Endothelial cell of umbilical vein (primary cell): ENCODE measurements around the gene HCN2.

ENCODE experiments used
- CTCF ChIP-seq, 2 donors: IDR thresholded peaks; 1 replicate in 1 of 2; 2 replicates in 1 of 2; pipeline ENCODE4 v1.5.1; 2011; ENCODE audit warnings: low read length in 2 of 2, mild to moderate bottlenecking in 2 of 2, moderate library complexity in 2 of 2, control low read depth in 1 of 2, inconsistent platforms in 1 of 2, low read depth in 1 of 2; ENCODE audit not compliant: insufficient read depth in 1 of 2; ENCODE audit errors: extremely low read depth in 1 of 2
- GATA2 ChIP-seq: IDR thresholded peaks from 2 replicates; pipeline ENCODE4 v1.7.0; 2011; ENCODE audit warnings: low read depth, mild to moderate bottlenecking, moderate library complexity, mixed read lengths, low read length; ENCODE audit not compliant: insufficient read length, insufficient read depth
- MAX ChIP-seq: IDR thresholded peaks from 2 replicates; pipeline ENCODE4 v1.6.1; 2011; ENCODE audit not compliant: insufficient read depth, insufficient read length
- POLR2A ChIP-seq: IDR thresholded peaks from 2 replicates; pipeline ENCODE4 v1.6.1; 2012; ENCODE audit warnings: low read depth, mild to moderate bottlenecking, control low read depth, low read length

- TF ChIP-seq CTCF (IDR thresholded peaks at IDR 0.05; ENCODE audit: extremely low read depth in 1 of 2, insufficient read depth in 1 of 2, low read depth in 1 of 2, low read length in 2 of 2) (no peak), POLR2A (no peak), GATA2 (no peak), MAX (no peak)
Observed at GRCh38 chr19:610071-610800, 20.6 kb downstream of the HCN2 start.
